HG02571 (cell line): ENCODE data around the gene SARDH.

Experiments used
- ATAC-seq: cut with Tn5 transposase; IDR thresholded peaks from one replicate; pipeline ENCODE4 v1.9.1; 2021; ENCODE audit warnings: mild to moderate bottlenecking, moderate library complexity; ENCODE audit not compliant: unreplicated experiment

The SARDH gene

GRCh38 chr9:133735415-133735775, 2.8 kb downstream of the SARDH start:
- ATAC-seq: no peak

- no peak for ATAC-seq
Observed at GRCh38 chr9:133734590-133735414, 3.4 kb downstream of the SARDH start.

GRCh38 chr9:133733796-133734533, 4.2 kb downstream of the SARDH start:
- no peak for ATAC-seq

- no peak for ATAC-seq
Observed at GRCh38 chr9:133733421-133733795, 4.7 kb downstream of the SARDH start.

- no peak for ATAC-seq
Observed at GRCh38 chr9:133732639-133733408, 5.3 kb downstream of the SARDH start.

- no peak for ATAC-seq
Observed at GRCh38 chr9:133731876-133732638, 6.1 kb downstream of the SARDH start.

- no peak for ATAC-seq
Observed at GRCh38 chr9:133730994-133731715, 7.0 kb downstream of the SARDH start.

- no peak for ATAC-seq
Observed at GRCh38 chr9:133729617-133730281, 8.4 kb downstream of the SARDH start.

- no peak for ATAC-seq
Observed at GRCh38 chr9:133728856-133729616, 9.1 kb downstream of the SARDH start.

GRCh38 chr9:133727876-133728441, 10.2 kb downstream of the SARDH start:
- ATAC-seq: no peak

- ATAC-seq: no peak
Observed at GRCh38 chr9:133727277-133727875, 10.8 kb downstream of the SARDH start.

- ATAC-seq: no peak
Observed at GRCh38 chr9:133726401-133727276, 11.5 kb downstream of the SARDH start.

GRCh38 chr9:133725886-133726285, 12.3 kb downstream of the SARDH start:
- no peak for ATAC-seq

- no peak for ATAC-seq
Observed at GRCh38 chr9:133718563-133719315, 19.4 kb downstream of the SARDH start.

GRCh38 chr9:133717113-133718031, 20.8 kb downstream of the SARDH start:
- no peak for ATAC-seq
